Testis (tissue), 2 donors: ENCODE measurements around the gene SAMHD1.

Experiments
- POLR2A ChIP-seq: fragments of 450-650 bp; IDR thresholded peaks from one replicate; pipeline ENCODE4 v1.6.1; 2017; ENCODE audit warnings: antibody characterized with exemption, mild to moderate bottlenecking, moderate library complexity
- TF ChIP-seq, protein P1 (sequence below), 3 experiments: fragments of 450-650 bp in 2 of 3; fragments of 200-600 bp in 1 of 3; sonication (generic) in 1 of 3; IDR thresholded peaks; one replicate each; pipeline ENCODE4 v1.5.1; 2016 to 2019; ENCODE audit warnings: antibody characterized with exemption in 3 of 3, mild to moderate bottlenecking in 2 of 3, moderate library complexity in 1 of 3

DNA sequence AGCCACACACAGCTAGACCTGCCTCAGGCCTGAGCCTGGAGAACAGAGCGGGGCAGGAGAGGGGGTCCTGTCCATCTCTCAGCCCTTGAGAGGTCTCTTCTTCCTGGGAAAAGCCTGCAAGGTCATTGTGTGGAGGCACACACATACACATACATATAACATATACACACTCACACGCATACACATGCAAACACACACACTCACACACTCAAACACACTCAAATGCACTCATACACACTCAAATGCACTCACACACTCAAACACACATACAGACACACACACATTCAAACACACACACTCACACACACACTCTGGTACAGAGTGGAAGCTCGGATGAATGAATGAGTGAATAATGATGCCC lies 75.1 kb downstream of the SAMHD1 start:
- TF ChIP-seq, protein P1, sequence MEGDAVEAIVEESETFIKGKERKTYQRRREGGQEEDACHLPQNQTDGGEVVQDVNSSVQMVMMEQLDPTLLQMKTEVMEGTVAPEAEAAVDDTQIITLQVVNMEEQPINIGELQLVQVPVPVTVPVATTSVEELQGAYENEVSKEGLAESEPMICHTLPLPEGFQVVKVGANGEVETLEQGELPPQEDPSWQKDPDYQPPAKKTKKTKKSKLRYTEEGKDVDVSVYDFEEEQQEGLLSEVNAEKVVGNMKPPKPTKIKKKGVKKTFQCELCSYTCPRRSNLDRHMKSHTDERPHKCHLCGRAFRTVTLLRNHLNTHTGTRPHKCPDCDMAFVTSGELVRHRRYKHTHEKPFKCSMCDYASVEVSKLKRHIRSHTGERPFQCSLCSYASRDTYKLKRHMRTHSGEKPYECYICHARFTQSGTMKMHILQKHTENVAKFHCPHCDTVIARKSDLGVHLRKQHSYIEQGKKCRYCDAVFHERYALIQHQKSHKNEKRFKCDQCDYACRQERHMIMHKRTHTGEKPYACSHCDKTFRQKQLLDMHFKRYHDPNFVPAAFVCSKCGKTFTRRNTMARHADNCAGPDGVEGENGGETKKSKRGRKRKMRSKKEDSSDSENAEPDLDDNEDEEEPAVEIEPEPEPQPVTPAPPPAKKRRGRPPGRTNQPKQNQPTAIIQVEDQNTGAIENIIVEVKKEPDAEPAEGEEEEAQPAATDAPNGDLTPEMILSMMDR (IDR thresholded peaks at IDR 0.05), result no peak
- TF ChIP-seq POLR2A, result no peak
